Measurements from ENCODE around the gene PPP6R3.
A peak's percentile ranks its signal among the peaks of the same experiment; 100 is the strongest.

Gene PPP6R3

GRCh38 chr11:68584991-68585524 lies 124.5 kb downstream of the PPP6R3 start:
- Histone ChIP-seq H3K9ac (ENCODE audit: low read length) (no peak overlapping the region), H2BK5ac (ENCODE audit: low read depth, low read length, poor library complexity) (no peak overlapping the region), H3K4me1 (ENCODE audit: control insufficient read depth in 1 of 2, insufficient read depth in 2 of 2, low read length in 2 of 2) (no peaks in the 10 kb centered on the region), H3K27me3 (ENCODE audit: insufficient read depth, low read length) (no peaks in the 10 kb centered on the region), H3K79me2 (ENCODE audit: control insufficient read depth, insufficient read depth, low read length, poor library complexity) (no peaks in the 10 kb centered on the region), H3K23ac (ENCODE audit: low read length) (no peak overlapping the region), H2AFZ (ENCODE audit: insufficient read depth, low read length, poor library complexity) (no peak overlapping the region), H2BK120ac (ENCODE audit: insufficient read depth, low read length, poor library complexity) (no peak overlapping the region), H3K14ac (ENCODE audit: low read length) (no peak overlapping the region), H3K9me3 (ENCODE audit: insufficient read depth, low read depth, low read length) (peaks cover 4% of the 10 kb centered on the region), H2AK5ac (ENCODE audit: low read length) (no peak overlapping the region), H3K18ac (ENCODE audit: low read length) (peak overlapping the region; percentile 46), H2BK12ac (ENCODE audit: low read length) (no peak overlapping the region), H3K4me2 (ENCODE audit: low read length) (no peak overlapping the region), H3K4me3 (ENCODE audit: low read depth, low read length) (no peak overlapping the region), H3K4ac (ENCODE audit: low read depth, low read length) (no peak overlapping the region), H4K91ac (ENCODE audit: low read depth, low read length) (no peak overlapping the region), H3K79me1 (ENCODE audit: low read length) (no peaks in the 10 kb centered on the region), H3K36me3 (ENCODE audit: control insufficient read depth in 1 of 2, insufficient read depth in 2 of 2, low read length in 2 of 2) (peaks cover 25 to 40% of the 10 kb centered on the region in 2 experiments), H4K12ac (ENCODE audit: low read depth, low read length) (no peak overlapping the region), H3K27ac (ENCODE audit: low read depth, low read length) (no peak overlapping the region), H4K8ac (ENCODE audit: low read depth, low read length) (no peak overlapping the region)
- DNase-seq: peak; percentile 93 to 97
- no CpG with 5 or more reads among the region's 6 CpGs for WGBS (ENCODE audit: extremely low coverage, insufficient coverage, insufficient read length)

DNA sequence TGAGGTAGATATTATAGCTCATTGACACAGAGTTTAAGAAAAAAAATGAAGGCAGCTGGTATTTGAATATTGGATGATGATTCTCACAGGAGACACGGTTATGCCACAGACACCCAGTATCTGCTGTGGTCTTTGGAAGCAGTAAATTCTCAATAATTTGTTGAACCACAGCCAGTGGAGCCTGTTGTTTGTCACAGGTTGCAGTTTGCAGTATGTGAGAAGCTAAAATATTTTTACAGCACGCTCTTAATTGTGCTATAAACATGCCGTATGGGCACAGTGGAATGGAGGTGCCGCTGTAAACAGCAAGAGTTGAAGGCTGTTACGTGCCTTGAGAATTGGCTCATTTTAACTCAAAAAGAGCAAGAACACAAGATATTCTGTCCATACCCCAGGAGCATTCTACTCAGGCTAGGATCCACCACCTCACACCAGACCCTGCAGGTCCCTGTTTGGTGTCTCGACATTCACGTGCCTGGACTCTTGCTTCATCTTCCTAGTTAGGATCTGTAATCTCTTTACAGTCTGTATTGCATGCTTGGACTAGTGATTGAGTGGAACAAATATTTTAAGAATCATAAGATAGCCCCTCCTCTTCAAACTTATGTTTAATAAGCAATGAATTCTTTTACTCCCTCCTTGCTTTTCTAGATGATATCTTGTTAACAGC lies 129.1 kb downstream of the PPP6R3 start:
- Histone ChIP-seq H3K4me3 (ENCODE audit: low read depth, low read length) (no peak overlapping the region), H2BK12ac (ENCODE audit: low read length) (no peak overlapping the region), H3K23ac (ENCODE audit: low read length) (no peak overlapping the region), H3K14ac (ENCODE audit: low read length) (no peak overlapping the region), H3K18ac (ENCODE audit: low read length) (no peak overlapping the region), H2BK120ac (ENCODE audit: insufficient read depth, low read length, poor library complexity) (no peak overlapping the region), H3K9ac (ENCODE audit: low read length) (no peak overlapping the region), H4K12ac (ENCODE audit: low read depth, low read length) (no peak overlapping the region), H2BK5ac (ENCODE audit: low read depth, low read length, poor library complexity) (no peak overlapping the region), H3K79me2 (ENCODE audit: control insufficient read depth, insufficient read depth, low read length, poor library complexity) (no peaks in the 10 kb centered on the region), H2AFZ (ENCODE audit: insufficient read depth, low read length, poor library complexity) (no peak overlapping the region), H3K36me3 (ENCODE audit: control insufficient read depth in 1 of 2, insufficient read depth in 2 of 2, low read length in 2 of 2) (peaks cover 29 to 46% of the 10 kb centered on the region in 2 experiments), H4K91ac (ENCODE audit: low read depth, low read length) (no peak overlapping the region), H3K27ac (ENCODE audit: low read depth, low read length) (no peak overlapping the region), H3K4ac (ENCODE audit: low read depth, low read length) (no peak overlapping the region), H3K27me3 (ENCODE audit: insufficient read depth, low read length) (no peaks in the 10 kb centered on the region), H3K79me1 (ENCODE audit: low read length) (no peaks in the 10 kb centered on the region), H2AK5ac (ENCODE audit: low read length) (no peak overlapping the region), H3K4me1 (ENCODE audit: control insufficient read depth in 1 of 2, insufficient read depth in 2 of 2, low read length in 2 of 2) (no peaks in the 10 kb centered on the region), H4K8ac (ENCODE audit: low read depth, low read length) (no peak overlapping the region), H3K4me2 (ENCODE audit: low read length) (no peak overlapping the region), H3K9me3 (ENCODE audit: insufficient read depth, low read depth, low read length) (no peaks in the 10 kb centered on the region)
- WGBS (ENCODE audit: extremely low coverage, insufficient coverage, insufficient read length): no CpG with 5 or more reads among the region's 7 CpGs
- DNase-seq: peak; percentile 24 to 31

GRCh38 chr11:68591719-68592118 lies 131.2 kb downstream of the PPP6R3 start:
- Histone ChIP-seq H3K79me1 (ENCODE audit: low read length) (no peaks in the 10 kb centered on the region), H3K23ac (ENCODE audit: low read length) (no peak overlapping the region), H3K36me3 (ENCODE audit: control insufficient read depth in 1 of 2, insufficient read depth in 2 of 2, low read length in 2 of 2) (peaks cover 31 to 47% of the 10 kb centered on the region in 2 experiments), H3K18ac (ENCODE audit: low read length) (no peak overlapping the region), H4K12ac (ENCODE audit: low read depth, low read length) (no peak overlapping the region), H3K4me2 (ENCODE audit: low read length) (no peak overlapping the region), H2BK5ac (ENCODE audit: low read depth, low read length, poor library complexity) (no peak overlapping the region), H3K27ac (ENCODE audit: low read depth, low read length) (no peak overlapping the region), H2AFZ (ENCODE audit: insufficient read depth, low read length, poor library complexity) (no peak overlapping the region), H2BK120ac (ENCODE audit: insufficient read depth, low read length, poor library complexity) (no peak overlapping the region), H3K4ac (ENCODE audit: low read depth, low read length) (no peak overlapping the region), H3K9me3 (ENCODE audit: insufficient read depth, low read depth, low read length) (no peaks in the 10 kb centered on the region), H3K9ac (ENCODE audit: low read length) (no peak overlapping the region), H3K4me3 (ENCODE audit: low read depth, low read length) (no peak overlapping the region), H3K4me1 (ENCODE audit: control insufficient read depth in 1 of 2, insufficient read depth in 2 of 2, low read length in 2 of 2) (no peaks in the 10 kb centered on the region), H4K91ac (ENCODE audit: low read depth, low read length) (no peak overlapping the region), H3K79me2 (ENCODE audit: control insufficient read depth, insufficient read depth, low read length, poor library complexity) (no peaks in the 10 kb centered on the region), H3K14ac (ENCODE audit: low read length) (no peak overlapping the region), H3K27me3 (ENCODE audit: insufficient read depth, low read length) (no peaks in the 10 kb centered on the region), H2AK5ac (ENCODE audit: low read length) (no peak overlapping the region), H2BK12ac (ENCODE audit: low read length) (no peak overlapping the region), H4K8ac (ENCODE audit: low read depth, low read length) (no peak overlapping the region)
- WGBS (ENCODE audit: extremely low coverage, insufficient coverage, insufficient read length): no CpG with 5 or more reads among the region's 5 CpGs
- no peak for DNase-seq

DNA sequence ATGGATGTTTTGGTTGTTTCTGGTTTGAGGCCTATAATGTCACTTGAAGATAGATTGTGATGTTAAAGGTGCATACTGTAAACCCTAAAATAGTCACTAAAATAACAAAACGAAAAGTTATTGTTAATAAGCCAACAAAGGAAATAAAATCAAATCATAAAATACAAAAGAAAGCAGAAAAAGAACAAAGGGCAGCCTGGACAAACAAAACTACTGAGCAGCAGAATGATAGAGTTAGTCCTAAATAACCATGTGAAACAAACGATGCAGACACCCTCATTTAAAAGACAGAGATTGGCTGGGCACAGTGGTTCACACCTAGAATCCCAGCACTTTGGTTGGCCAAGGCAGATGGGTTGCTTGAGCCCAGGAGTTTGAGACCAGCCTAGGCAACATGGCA lies 132.9 kb downstream of the PPP6R3 start:
- Histone ChIP-seq H3K4ac (ENCODE audit: low read depth, low read length) (no peak overlapping the region), H3K4me1 (ENCODE audit: control insufficient read depth in 1 of 2, insufficient read depth in 2 of 2, low read length in 2 of 2) (no peaks in the 10 kb centered on the region), H3K79me1 (ENCODE audit: low read length) (no peaks in the 10 kb centered on the region), H3K23ac (ENCODE audit: low read length) (no peak overlapping the region), H2AK5ac (ENCODE audit: low read length) (no peak overlapping the region), H3K18ac (ENCODE audit: low read length) (no peak overlapping the region), H3K36me3 (ENCODE audit: control insufficient read depth in 1 of 2, insufficient read depth in 2 of 2, low read length in 2 of 2) (peaks cover 41 to 54% of the 10 kb centered on the region in 2 experiments), H4K8ac (ENCODE audit: low read depth, low read length) (no peak overlapping the region), H3K14ac (ENCODE audit: low read length) (no peak overlapping the region), H2BK5ac (ENCODE audit: low read depth, low read length, poor library complexity) (no peak overlapping the region), H3K27ac (ENCODE audit: low read depth, low read length) (no peak overlapping the region), H3K79me2 (ENCODE audit: control insufficient read depth, insufficient read depth, low read length, poor library complexity) (no peaks in the 10 kb centered on the region), H3K9ac (ENCODE audit: low read length) (no peak overlapping the region), H2AFZ (ENCODE audit: insufficient read depth, low read length, poor library complexity) (no peak overlapping the region), H2BK120ac (ENCODE audit: insufficient read depth, low read length, poor library complexity) (no peak overlapping the region), H3K4me2 (ENCODE audit: low read length) (no peak overlapping the region), H4K91ac (ENCODE audit: low read depth, low read length) (no peak overlapping the region), H3K27me3 (ENCODE audit: insufficient read depth, low read length) (no peaks in the 10 kb centered on the region), H4K12ac (ENCODE audit: low read depth, low read length) (no peak overlapping the region), H3K4me3 (ENCODE audit: low read depth, low read length) (no peak overlapping the region), H3K9me3 (ENCODE audit: insufficient read depth, low read depth, low read length) (no peaks in the 10 kb centered on the region), H2BK12ac (ENCODE audit: low read length) (no peak overlapping the region)
- DNase-seq: no peak
- WGBS (ENCODE audit: extremely low coverage, insufficient coverage, insufficient read length): no CpG with 5 or more reads among the region's 2 CpGs

Measured in trophoblast cell (in vitro differentiated cells and primary cell).